Measurements from ENCODE around the gene ZDHHC20. TPM values are rescaled to one million over a fixed set of nuclear protein-coding genes. Genes with fewer than 3 reads are reported as not detected.

The ZDHHC20 gene
- total RNA-seq, 2 experiments from 2014 or later: 46.1 to 50.9 TPM

DNA sequence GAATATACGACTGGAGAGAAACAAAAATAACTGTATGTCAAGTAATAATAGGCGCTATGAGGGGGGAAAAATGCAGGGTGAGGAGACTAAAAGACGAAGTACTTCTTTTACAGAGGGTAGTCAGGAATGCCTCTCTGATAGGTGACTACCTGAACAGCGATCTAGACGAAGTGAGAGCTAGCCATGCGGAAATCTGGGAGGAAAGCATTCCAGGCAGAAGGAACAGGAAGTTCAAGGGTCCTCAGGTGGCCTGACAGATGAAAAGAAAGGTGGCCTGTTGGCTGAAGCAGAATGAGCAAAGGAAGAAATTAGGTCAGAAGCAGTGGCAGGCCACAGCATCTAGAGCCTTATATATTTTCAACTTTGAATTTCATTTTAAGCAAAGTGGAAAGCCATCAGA, 13.3 kb downstream of the ZDHHC20 start:
- Mint-ChIP-seq H3K36me3 (ENCODE audit: low read depth) (peaks cover 11% of the 10 kb centered on the region), H3K27me3 (no peaks in the 10 kb centered on the region), H3K27ac (no peak overlapping the region), H3K4me3 (no peak overlapping the region), H3K4me1 (ENCODE audit: low read depth) (peaks cover 37% of the 10 kb centered on the region), H3K9me3 (no peaks in the 10 kb centered on the region)
- intact Hi-C loops (cut with micrococcal nuclease): no loop called here
- ATAC-seq: no peak
- CTCF ChIA-PET: interaction anchor here (1.2 kb wide), 1 partner anchor 9 kb away, joined by 4 read pairs; no protein-coding TSS in a partner anchor
- TF ChIP-seq, protein P1, sequence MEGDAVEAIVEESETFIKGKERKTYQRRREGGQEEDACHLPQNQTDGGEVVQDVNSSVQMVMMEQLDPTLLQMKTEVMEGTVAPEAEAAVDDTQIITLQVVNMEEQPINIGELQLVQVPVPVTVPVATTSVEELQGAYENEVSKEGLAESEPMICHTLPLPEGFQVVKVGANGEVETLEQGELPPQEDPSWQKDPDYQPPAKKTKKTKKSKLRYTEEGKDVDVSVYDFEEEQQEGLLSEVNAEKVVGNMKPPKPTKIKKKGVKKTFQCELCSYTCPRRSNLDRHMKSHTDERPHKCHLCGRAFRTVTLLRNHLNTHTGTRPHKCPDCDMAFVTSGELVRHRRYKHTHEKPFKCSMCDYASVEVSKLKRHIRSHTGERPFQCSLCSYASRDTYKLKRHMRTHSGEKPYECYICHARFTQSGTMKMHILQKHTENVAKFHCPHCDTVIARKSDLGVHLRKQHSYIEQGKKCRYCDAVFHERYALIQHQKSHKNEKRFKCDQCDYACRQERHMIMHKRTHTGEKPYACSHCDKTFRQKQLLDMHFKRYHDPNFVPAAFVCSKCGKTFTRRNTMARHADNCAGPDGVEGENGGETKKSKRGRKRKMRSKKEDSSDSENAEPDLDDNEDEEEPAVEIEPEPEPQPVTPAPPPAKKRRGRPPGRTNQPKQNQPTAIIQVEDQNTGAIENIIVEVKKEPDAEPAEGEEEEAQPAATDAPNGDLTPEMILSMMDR (IDR thresholded peaks at IDR 0.05): no peak
- POLR2A ChIA-PET: interaction anchor here (2.2 kb wide), 1 partner anchor 13 kb away, joined by 10 read pairs; the partner anchor contains the start of gene ZDHHC20
- no peak for DNase-seq

DNA sequence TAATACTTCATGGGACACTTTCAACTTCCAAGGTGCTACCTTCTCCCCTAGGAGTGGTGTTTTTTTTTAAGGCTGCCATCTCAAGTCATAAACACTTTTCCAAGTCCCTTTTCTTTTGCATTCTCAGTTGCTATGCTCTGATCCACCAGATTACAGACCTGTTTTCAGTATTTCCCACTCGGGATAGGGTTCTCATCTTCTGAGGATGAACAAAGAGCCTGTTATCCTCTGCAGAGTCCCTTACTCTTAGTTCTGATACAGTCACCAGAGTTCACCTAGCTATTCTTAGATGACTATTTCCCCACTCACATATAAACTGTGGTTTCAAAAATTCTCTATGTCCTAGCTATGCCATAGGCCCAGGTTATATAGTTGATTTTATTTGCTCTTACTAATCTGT, 15.9 kb downstream of the ZDHHC20 start:
- no peak for ATAC-seq
- H3K27me3 Mint-ChIP-seq: no peaks in the 10 kb centered on the region
- POLR2A ChIA-PET: interaction anchor here (0.9 kb wide), 1 partner anchor 15 kb away, joined by 3 read pairs; no protein-coding TSS in a partner anchor

DNA sequence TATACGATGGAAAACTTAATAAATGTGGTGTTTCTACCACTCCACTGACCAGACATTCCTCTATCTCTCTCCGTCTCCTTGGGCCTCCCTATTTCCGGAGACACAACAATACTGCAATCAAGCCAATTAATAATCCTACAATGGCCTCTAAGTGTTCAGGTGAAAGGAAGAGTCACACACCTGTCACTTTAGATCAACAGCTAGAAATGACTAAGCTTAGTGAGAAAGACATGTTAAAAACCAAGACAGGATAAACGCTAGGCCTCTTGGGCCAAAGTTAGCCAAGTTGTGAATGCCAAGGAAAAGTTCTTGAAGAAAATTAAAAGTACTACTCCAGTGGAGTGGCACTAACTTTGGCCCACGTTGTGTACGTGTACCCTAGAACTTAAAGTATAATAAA, 22.5 kb downstream of the ZDHHC20 start:
- CTCF ChIA-PET: interaction anchor here (1.0 to 1.2 kb wide), 3 partner anchors 9 to 139 kb away, joined by 3 to 4 read pairs (median 3); no protein-coding TSS in a partner anchor
- DNase-seq (no peak), ATAC-seq (no peak)
- Mint-ChIP-seq H3K4me3 (no peak overlapping the region), H3K27ac (peak overlapping the region; percentile 60), H3K36me3 (ENCODE audit: low read depth) (peaks cover 37% of the 10 kb centered on the region), H3K27me3 (no peaks in the 10 kb centered on the region), H3K9me3 (peaks cover 13% of the 10 kb centered on the region), H3K4me1 (ENCODE audit: low read depth) (peaks cover 40% of the 10 kb centered on the region)
- POLR2A ChIA-PET: interaction anchor here (1.2 kb wide), 1 partner anchor 21 kb away, joined by 3 read pairs; no protein-coding TSS in a partner anchor
- TF ChIP-seq, protein P1 (IDR thresholded peaks at IDR 0.05): no peak
- intact Hi-C loops (cut with micrococcal nuclease): no loop called here

More for the DNA sequence above, 15.9 kb downstream of the ZDHHC20 start:
- Mint-ChIP-seq H3K9me3 (peaks cover 6% of the 10 kb centered on the region), H3K36me3 (ENCODE audit: low read depth) (peaks cover 14% of the 10 kb centered on the region), H3K27ac (no peak overlapping the region), H3K4me1 (ENCODE audit: low read depth) (peaks cover 40% of the 10 kb centered on the region), H3K4me3 (no peak overlapping the region)
- TF ChIP-seq, protein P1 (IDR thresholded peaks at IDR 0.05): no peak
- no peak for DNase-seq
- intact Hi-C loops (cut with micrococcal nuclease): no loop called here
- CTCF ChIA-PET: no interaction called here

DNA sequence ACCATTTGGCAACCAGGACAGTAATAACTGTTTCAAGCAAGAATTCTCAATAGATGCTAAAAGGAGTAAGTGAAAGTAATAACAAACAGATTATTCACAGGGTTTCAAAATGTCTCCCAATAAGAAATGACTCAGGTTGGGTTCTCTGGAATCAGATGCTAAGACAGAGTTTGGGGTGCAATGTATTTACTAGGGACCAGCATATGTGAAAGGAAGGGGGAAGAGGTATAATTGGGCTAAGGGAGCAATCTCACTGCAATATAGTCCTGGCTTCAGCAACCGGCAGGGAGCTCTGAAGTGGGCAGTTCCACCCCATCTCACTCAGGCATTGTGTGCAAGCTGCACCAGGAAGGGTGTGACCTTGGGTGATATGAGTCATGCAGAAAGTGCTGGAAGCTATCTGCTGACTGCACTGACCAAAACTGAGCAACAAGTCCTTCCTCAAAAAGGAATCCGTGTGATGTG, 23.4 kb downstream of the ZDHHC20 start:
- H3K27ac Mint-ChIP-seq: peak overlapping the region; percentile 58
- no peak overlapping the region for H3K4me3 Mint-ChIP-seq
- CTCF ChIA-PET: no interaction called here
- DNase-seq: peak; percentile 50
- intact Hi-C loops (cut with micrococcal nuclease): no loop called here
- H3K36me3 Mint-ChIP-seq (ENCODE audit: low read depth): peaks cover 43% of the 10 kb centered on the region
- TF ChIP-seq, protein P1 (IDR thresholded peaks at IDR 0.05): no peak
- peaks cover 19% of the 10 kb centered on the region for H3K9me3 Mint-ChIP-seq
- peak; percentile 92 for ATAC-seq
- H3K27me3 Mint-ChIP-seq: no peaks in the 10 kb centered on the region
- H3K4me1 Mint-ChIP-seq (ENCODE audit: low read depth): peaks cover 43% of the 10 kb centered on the region
- POLR2A ChIA-PET: no interaction called here

DNA sequence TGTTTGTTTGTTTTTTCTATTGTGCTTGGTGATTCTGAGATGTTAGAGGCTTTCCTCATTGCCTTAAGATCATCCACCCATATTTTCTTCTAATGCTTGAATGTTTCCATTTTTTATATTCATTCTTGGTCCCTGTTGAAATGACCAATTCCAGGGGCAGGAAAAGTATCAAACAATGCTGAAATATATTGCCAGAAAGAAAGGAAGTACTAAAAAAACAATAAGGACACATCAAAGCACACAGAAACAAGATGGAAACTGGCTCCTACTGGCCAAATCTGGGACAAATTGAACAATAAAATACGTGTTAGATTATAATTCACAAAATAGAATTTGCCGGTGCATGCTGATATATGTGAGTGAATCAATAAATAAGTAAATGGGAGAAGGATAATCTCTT, 23.9 kb downstream of the ZDHHC20 start:
- Mint-ChIP-seq H3K27me3 (no peaks in the 10 kb centered on the region), H3K4me3 (no peak overlapping the region), H3K4me1 (ENCODE audit: low read depth) (peaks cover 42% of the 10 kb centered on the region), H3K36me3 (ENCODE audit: low read depth) (peaks cover 48% of the 10 kb centered on the region), H3K27ac (peak overlapping the region; percentile 58), H3K9me3 (peaks cover 24% of the 10 kb centered on the region)
- intact Hi-C loops (cut with micrococcal nuclease): no loop called here
- DNase-seq: no peak
- ChIA-PET CTCF (no interaction called here), POLR2A (no interaction called here)
- no peak for ATAC-seq
- TF ChIP-seq, protein P1 (IDR thresholded peaks at IDR 0.05): no peak

Measured in activated CD8-positive, alpha-beta T cell treated with anti-CD3 and anti-CD28 coated beads for 36 hours (primary cell).